SU-DHL-6 (cell line): ENCODE data around the gene RAX2.

ENCODE experiments used
- EZH2phosphoT487 ChIP-seq: fragments of 200-600 bp; sonication (generic), shearing (Covaris generic); conservative IDR thresholded peaks from 2 replicates; pipeline ENCODE4 v1.6.1; 2018; ENCODE audit warnings: mild to moderate bottlenecking, antibody characterized with exemption, low read length, moderate library complexity, mixed read lengths
- TF ChIP-seq, protein P1 (sequence below): fragments of 200-600 bp; sonication (generic); IDR thresholded peaks from one replicate; pipeline ENCODE4 v1.5.1; 2017; ENCODE audit warnings: antibody characterized with exemption, mild to moderate bottlenecking, low read length, moderate library complexity; ENCODE audit not compliant: insufficient read depth, poor library complexity, severe bottlenecking

DNA sequence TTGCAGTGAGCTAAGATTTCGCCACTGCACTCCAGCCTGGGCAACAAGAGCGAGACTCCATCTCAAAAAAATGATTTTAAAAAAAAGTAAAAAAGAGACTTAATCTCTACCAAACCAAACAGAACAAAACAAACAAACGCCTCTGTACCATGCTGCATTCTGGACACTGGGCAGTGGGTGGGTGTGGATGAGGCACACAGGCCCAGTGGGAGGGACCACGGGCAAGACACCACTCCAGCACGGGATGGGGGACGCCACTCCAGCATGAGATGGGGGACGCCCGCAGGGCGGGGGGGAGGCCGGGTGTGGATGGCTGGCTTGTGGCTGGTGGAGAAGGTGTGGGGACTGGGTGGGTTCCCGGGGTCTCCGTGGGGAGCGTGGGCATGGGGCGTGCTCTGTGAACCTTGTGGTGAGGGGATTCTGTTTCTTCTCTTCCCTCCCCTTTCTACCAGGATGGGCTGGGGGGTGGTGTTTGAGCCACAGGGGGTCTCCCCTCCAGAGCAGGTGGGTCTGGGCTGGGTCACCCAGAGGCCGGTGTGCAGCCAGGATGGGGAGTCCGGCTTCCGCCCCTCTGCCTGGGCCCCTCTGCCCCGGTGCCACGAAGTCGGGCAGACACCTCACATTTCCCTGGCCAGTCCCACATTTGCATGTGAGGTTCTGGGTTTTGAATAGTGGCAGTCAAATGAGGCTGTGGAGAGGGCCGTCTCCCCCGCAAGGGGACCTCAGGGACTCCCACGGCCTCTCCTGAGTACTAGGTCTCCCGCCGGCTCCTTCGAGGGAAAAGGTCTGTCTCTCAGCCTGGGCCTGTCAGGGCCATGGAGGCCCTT is 38.1 kb upstream of the RAX2 start:
- TF ChIP-seq, protein P1, sequence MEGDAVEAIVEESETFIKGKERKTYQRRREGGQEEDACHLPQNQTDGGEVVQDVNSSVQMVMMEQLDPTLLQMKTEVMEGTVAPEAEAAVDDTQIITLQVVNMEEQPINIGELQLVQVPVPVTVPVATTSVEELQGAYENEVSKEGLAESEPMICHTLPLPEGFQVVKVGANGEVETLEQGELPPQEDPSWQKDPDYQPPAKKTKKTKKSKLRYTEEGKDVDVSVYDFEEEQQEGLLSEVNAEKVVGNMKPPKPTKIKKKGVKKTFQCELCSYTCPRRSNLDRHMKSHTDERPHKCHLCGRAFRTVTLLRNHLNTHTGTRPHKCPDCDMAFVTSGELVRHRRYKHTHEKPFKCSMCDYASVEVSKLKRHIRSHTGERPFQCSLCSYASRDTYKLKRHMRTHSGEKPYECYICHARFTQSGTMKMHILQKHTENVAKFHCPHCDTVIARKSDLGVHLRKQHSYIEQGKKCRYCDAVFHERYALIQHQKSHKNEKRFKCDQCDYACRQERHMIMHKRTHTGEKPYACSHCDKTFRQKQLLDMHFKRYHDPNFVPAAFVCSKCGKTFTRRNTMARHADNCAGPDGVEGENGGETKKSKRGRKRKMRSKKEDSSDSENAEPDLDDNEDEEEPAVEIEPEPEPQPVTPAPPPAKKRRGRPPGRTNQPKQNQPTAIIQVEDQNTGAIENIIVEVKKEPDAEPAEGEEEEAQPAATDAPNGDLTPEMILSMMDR: no peak
- TF ChIP-seq EZH2phosphoT487: no peak
